ENCODE data around the gene COMMD7. TPM values are rescaled to one million over a fixed set of nuclear protein-coding genes. Genes with fewer than 3 reads are reported as not detected.

The COMMD7 gene
- total and polyA plus RNA-seq, 9 of the 15 experiments (the other 6 are each of a cell fraction or from before 2014, with no cell fraction given) = 11.9 to 69.1 (median 34.7) TPM

DNA sequence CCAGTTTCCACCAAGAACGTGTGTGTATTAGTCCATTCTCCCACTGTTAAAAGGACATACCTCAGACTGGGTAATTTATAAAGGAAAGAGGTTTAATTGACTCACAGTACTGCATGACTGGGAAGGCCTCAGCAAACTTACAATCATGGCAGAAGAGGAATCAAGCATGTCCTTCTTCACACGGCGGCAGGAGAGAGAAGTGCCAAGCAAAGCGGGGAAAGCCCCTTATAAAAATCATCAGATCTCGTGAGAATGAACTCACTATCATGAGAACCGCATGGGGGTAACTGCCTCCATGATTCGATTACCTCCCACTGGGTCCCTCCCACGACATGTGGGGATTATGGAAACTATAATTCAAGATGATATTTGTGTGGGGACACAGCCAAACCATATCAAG lies 82.6 kb downstream of the COMMD7 start:
- no TSS peak for BruUV-seq (replicated peaks)
- Histone ChIP-seq H3K4me1 (replicated peaks in 1 of 2; ENCODE audit: control insufficient read depth in 2 of 2, insufficient read depth in 2 of 2, low read length in 2 of 2) (peaks cover 18 to 22% of the 10 kb centered on the region in 2 experiments), H3K36me3 (ENCODE audit: control insufficient read depth, insufficient read depth, low read length) (no peaks in the 10 kb centered on the region), H3K79me2 (ENCODE audit: control insufficient read depth, insufficient read depth, low read length) (no peaks in the 10 kb centered on the region), H2AFZ (ENCODE audit: low read depth, low read length) (no peak overlapping the region), H3K4me3 (no peak overlapping the region), H3K9ac (ENCODE audit: insufficient read depth in 1 of 2, low read depth in 2 of 2, low read length in 2 of 2) (no peak overlapping the region), H3K9me1 (ENCODE audit: control insufficient read depth, insufficient read depth, low read length) (no peaks in the 10 kb centered on the region), H3K27me3 (ENCODE audit: control insufficient read depth in 2 of 2, insufficient read depth in 2 of 2, low read length in 2 of 2) (no peaks in the 10 kb centered on the region), H3K27ac (ENCODE audit: extremely low read depth, low read depth, low read length) (no peak overlapping the region), H3K4me2 (ENCODE audit: insufficient read depth, low read length) (no peak overlapping the region), H3K9me3 (replicated peaks; ENCODE audit: control insufficient read depth, insufficient read depth, low read depth, low read length) (no peaks in the 10 kb centered on the region; the same call in 1 of the 2 replicates), H4K20me1 (replicated peaks; ENCODE audit: control insufficient read depth, insufficient read depth, low read length) (no peaks in the 10 kb centered on the region)
- no peak for ATAC-seq
- in situ Hi-C loops (cut with MboI) = loop anchor here (25.0 kb wide), 2 partner anchors 498 to 823 kb away; partner anchors contain the start of gene FOXS1
- no peak for FAIRE-seq
- intact Hi-C loops (cut with micrococcal nuclease) = no loop called here
- POLR2A ChIA-PET = interaction anchor here (0.6 to 0.7 kb wide), 2 partner anchors 18 to 122 kb away, joined by 3 to 5 read pairs; no protein-coding TSS in a partner anchor
- WGBS (ENCODE audit: insufficient coverage, low coverage, missing lambda C conversion rate) = 68% methylated on average over 8 of the region's 8 CpGs
- CTCF ChIA-PET (ENCODE audit: low intra/inter-chr PET ratio) = no interaction called here
- no peak for DNase-seq (ENCODE audit: extremely low read depth in 1 of 4, low spot score in 3 of 4)
- TF ChIP-seq PCBP1 (IDR thresholded peaks at IDR 0.05; ENCODE audit: low read depth, low read length, poor library complexity, severe bottlenecking) (no peak), MEF2D (tag; conservative IDR thresholded peaks at IDR 0.05; ENCODE audit: low read depth) (no peak), FIP1L1 (IDR thresholded peaks at IDR 0.05; ENCODE audit: low read depth, low read length, poor library complexity, severe bottlenecking) (no peak), ELK3 (CRISPR knock-in tag; IDR thresholded peaks at IDR 0.05) (no peak), IRF9 (tag; IDR thresholded peaks at IDR 0.05) (no peak), MYBL2 (IDR thresholded peaks at IDR 0.05; ENCODE audit: low read depth) (no peak), MYBL2 (CRISPR knock-in tag; IDR thresholded peaks at IDR 0.05; ENCODE audit: borderline replicate concordance) (no peak), ELF4 (CRISPR knock-in tag; IDR thresholded peaks at IDR 0.05) (no peak), ZNF699 (CRISPR knock-in tag; IDR thresholded peaks at IDR 0.05; ENCODE audit: insufficient replicate concordance) (no peak), RBM34 (IDR thresholded peaks at IDR 0.05; ENCODE audit: borderline replicate concordance, insufficient read depth, low read length) (no peak), DACH1 (IDR thresholded peaks at IDR 0.05; ENCODE audit: partially characterized antibody) (no peak), CUX1 (CRISPR knock-in tag; IDR thresholded peaks at IDR 0.05) (no peak), HMG20B (CRISPR knock-in tag; IDR thresholded peaks at IDR 0.05) (no peak), TCF7L2 (IDR thresholded peaks at IDR 0.05; ENCODE audit: low read depth, low read length) (no peak), SPI1 (IDR thresholded peaks at IDR 0.05; ENCODE audit: borderline replicate concordance, low read depth, low read length) (no peak), NR2F6 (CRISPR knock-in tag; IDR thresholded peaks at IDR 0.05) (no peak), KDM4B (IDR thresholded peaks at IDR 0.05; ENCODE audit: borderline replicate concordance in 2 of 2, low read depth in 1 of 2) (no peak)
